K562 (cell line): Measurements from ENCODE around the gene ITPR2. TPM values are rescaled to one million over a fixed set of nuclear protein-coding genes. Genes with fewer than 3 reads are reported as not detected.
A peak's percentile ranks its signal among the peaks of the same experiment; 100 is the strongest.

Source experiments
- ATAC-seq: fragments of 200-7000 bp; cut with Tn5 transposase; 3 replicates; pipeline ENCODE4 v1.9.1; 2020; ENCODE audit warnings: moderate library complexity
- BruUV-seq: library from RNA; stranded (reverse); fragments of 400-500 nt; replicated peaks from 2 replicates; lab custom pipeline; 2021; lab: Mats Ljungman, UMichigan
- CTCF ChIA-PET: fragments of 300-600 bp; formaldehyde crosslinking; extraction: SDS; loops from one replicate; lab custom pipeline; 2021; ENCODE audit warnings: low intra/inter-chr PET ratio; lab: Yijun Ruan, JAX
- POLR2A ChIA-PET: fragments of 300-600, 350-650 bp; sonication (Branson Sonifier 250); formaldehyde crosslinking; extraction: SDS; loops from one replicate; lab custom pipeline; 2021; ENCODE audit warnings: antibody characterized with exemption, inconsistent platforms; lab: Yijun Ruan, JAX
- DNase-seq, 4 experiments: peaks; one replicate each; pipeline versions ENCODE4 v3.0.0 to v3.0.0-alpha.2; 2011 to 2018; ENCODE audit warnings: low spot score in 3 of 4, mixed read lengths in 3 of 4; ENCODE audit errors: extremely low read depth in 1 of 4
- FAIRE-seq: peaks from 2 replicates; lab custom pipeline; 2011; peaks lifted over from hg19 to GRCh38; lab: Jason Lieb, UNC
- H2AFZ ChIP-seq: 2 replicates; pipeline ENCODE4 v1.6.0; 2011; ENCODE audit warnings: low read depth, low read length, control low read depth, inconsistent platforms
- H3K27ac ChIP-seq: fragments of 200-600 bp; 3 replicates; pipeline ENCODE4 v1.8.0; 2011; ENCODE audit warnings: low read depth, mild to moderate bottlenecking, control low read depth, inconsistent platforms, low read length, moderate library complexity, mixed read lengths; ENCODE audit errors: extremely low read depth
- H3K27me3 ChIP-seq, 2 experiments: fragments of 300-600 bp in 1 of 2; 2 replicates in 1 of 2; 3 replicates in 1 of 2; pipeline versions ENCODE4 v1.6.0 to v1.8.0; 2011; ENCODE audit warnings: inconsistent platforms in 2 of 2, low read length in 2 of 2, mild to moderate bottlenecking in 1 of 2, mixed read lengths in 1 of 2, moderate library complexity in 1 of 2; ENCODE audit not compliant: control insufficient read depth in 2 of 2, insufficient read depth in 2 of 2
- H3K36me3 ChIP-seq: fragments of 300-600 bp; 3 replicates; pipeline ENCODE4 v1.8.0; 2011; ENCODE audit warnings: mild to moderate bottlenecking, low read length, inconsistent platforms; ENCODE audit not compliant: control insufficient read depth, insufficient read depth
- H3K4me1 ChIP-seq, 2 experiments: fragments of 200-600 bp in 1 of 2; replicated peaks in 1 of 2; 2 replicates in 1 of 2; 3 replicates in 1 of 2; pipeline versions ENCODE4 v1.5.1 to v1.8.0; 2011; ENCODE audit warnings: inconsistent platforms in 2 of 2, low read length in 2 of 2, mild to moderate bottlenecking in 1 of 2, mixed read lengths in 1 of 2, moderate library complexity in 1 of 2; ENCODE audit not compliant: control insufficient read depth in 2 of 2, insufficient read depth in 2 of 2
- H3K4me2 ChIP-seq: 2 replicates; pipeline ENCODE4 v1.6.1; 2011; ENCODE audit warnings: low read length, control low read depth, inconsistent platforms, mixed read lengths; ENCODE audit not compliant: insufficient read depth
- H3K4me3 ChIP-seq: fragments of 200-600 bp; sonication (generic), shearing (Covaris generic); 2 replicates; pipeline ENCODE4 v1.5.1; 2016; ENCODE audit warnings: control low read depth, inconsistent platforms
- H3K79me2 ChIP-seq: fragments of 200-600 bp; 3 replicates; pipeline ENCODE4 v1.8.0; 2011; ENCODE audit warnings: low read length, inconsistent platforms; ENCODE audit not compliant: control insufficient read depth, insufficient read depth
- H3K9ac ChIP-seq, 2 experiments: 2 replicates each; pipeline versions ENCODE4 v1.6.0 to v1.6.1; 2011; ENCODE audit warnings: low read depth in 2 of 2, low read length in 2 of 2, control low read depth in 1 of 2, inconsistent platforms in 1 of 2, mild to moderate bottlenecking in 1 of 2, mixed read lengths in 1 of 2; ENCODE audit not compliant: insufficient read depth in 1 of 2
- H3K9me1 ChIP-seq: one replicate; pipeline ENCODE4 v1.6.0; 2011; ENCODE audit warnings: inconsistent platforms, mild to moderate bottlenecking, low read length, moderate library complexity; ENCODE audit not compliant: control insufficient read depth, insufficient read depth
- H3K9me3 ChIP-seq: replicated peaks from 2 replicates; pipeline ENCODE4 v1.5.1; 2011; ENCODE audit warnings: low read depth, low read length, inconsistent platforms; ENCODE audit not compliant: control insufficient read depth, insufficient read depth
- H4K20me1 ChIP-seq: replicated peaks from 2 replicates; pipeline ENCODE4 v1.6.1; 2011; ENCODE audit warnings: low read length, inconsistent platforms, mixed read lengths; ENCODE audit not compliant: control insufficient read depth, insufficient read depth
- CBX2 ChIP-seq: fragments of 200-600 bp; sonication (generic); IDR thresholded peaks from one replicate; pipeline ENCODE4 v1.6.1; 2012; ENCODE audit warnings: mild to moderate bottlenecking, low read length, inconsistent platforms; ENCODE audit not compliant: insufficient read depth, poor library complexity, severe bottlenecking
- CEBPB ChIP-seq: fragments of 450-650 bp; IDR thresholded peaks from 2 replicates; pipeline ENCODE4 v1.6.1; 2016; ENCODE audit warnings: missing genetic modification characterization, missing compliant biosample characterization
- CEBPG ChIP-seq, 3 experiments: fragments of 200-800 bp in 1 of 3; sonication (Bioruptor generic) in 1 of 3; sonication (generic) in 1 of 3; formaldehyde crosslinking in 1 of 3; IDR thresholded peaks in 2 of 3; conservative IDR thresholded peaks in 1 of 3; 2 replicates each; pipeline versions ENCODE4 v1.6.1 to v1.8.0; 2016 to 2022; ENCODE audit warnings: missing compliant biosample characterization in 2 of 3, missing genetic modification characterization in 2 of 3, mild to moderate bottlenecking in 1 of 3, missing genetic modification reagents in 1 of 3
- HNRNPUL1 ChIP-seq: fragments of 200-400 bp; formaldehyde crosslinking; IDR thresholded peaks from 2 replicates; pipeline ENCODE4 v1.6.1; 2017; ENCODE audit warnings: low read length
- YY1 ChIP-seq, 3 experiments: IDR thresholded peaks; 2 replicates each; pipeline ENCODE4 v1.6.1; 2011; ENCODE audit warnings: low read length in 2 of 3, mild to moderate bottlenecking in 2 of 3, moderate library complexity in 2 of 3, borderline replicate concordance in 1 of 3, control low read depth in 1 of 3, low read depth in 1 of 3; ENCODE audit not compliant: insufficient read depth in 3 of 3, insufficient replicate concordance in 2 of 3, control insufficient read depth in 1 of 3, insufficient read length in 1 of 3; ENCODE audit errors: extremely low read depth in 1 of 3
- WGBS: fragments of 100-300 bp; shearing (Covaris generic); methylation state at CpG from one replicate; pipeline ENCODE4 v1.1.6; 2016; ENCODE audit warnings: low coverage, mixed read lengths; ENCODE audit not compliant: insufficient coverage; ENCODE audit errors: missing lambda C conversion rate; 5-methylcytosine and 5-hydroxymethylcytosine counted together
- in situ Hi-C: fragments of 300-500 bp; cut with MboI; formaldehyde crosslinking; loops from 4 replicates; pipeline ENCODE4 v1.15.0; 2018; ENCODE audit warnings: inconsistent platforms, mixed read lengths
- intact Hi-C: fragments of 100-400 bp; cut with micrococcal nuclease; formaldehyde crosslinking; loops from 2 replicates; pipeline ENCODE4 v1.14.2; 2022
- polyA plus RNA-seq, 8 experiments: library from polyadenylated mRNA; depleted of rRNA in 4 of 8; stranded (reverse) in 5 of 8; unstranded in 3 of 8; fragments of >200 nt; fragmentation: Nextera tagmentation in 2 of 8; fragmentation: Illumina TruSeq in 1 of 8; extraction: Ambion mirVana in 2 of 8; extraction: Trizol in 1 of 8; gene quantifications; 2 replicates each; pipeline versions ENCODE4 v1.2.1 to v1.2.3, GENCODE V29; 2011 to 2014; ENCODE audit warnings: inconsistent platforms in 1 of 8, missing spikeins in 1 of 8
- total RNA-seq, 7 experiments: library from RNA; depleted of rRNA in 6 of 7; stranded (reverse); fragments of >200 nt in 6 of 7; fragmentation: Illumina TruSeq in 2 of 7; extraction: Trizol in 2 of 7; gene quantifications; 2 replicates each; pipeline versions ENCODE4 v1.2.1 to v1.2.3, GENCODE V29; 2011 to 2021; ENCODE audit warnings: low replicate concordance in 1 of 7
- TF ChIP-seq, protein P1 (sequence below): fragments of 450-650 bp; IDR thresholded peaks from 2 replicates; pipeline ENCODE4 v1.6.1; 2018; ENCODE audit warnings: mild to moderate bottlenecking, low read depth; ENCODE audit not compliant: partially characterized antibody

The ITPR2 gene
- total and polyA plus RNA-seq, 9 of the 15 experiments (the other 6 are each of a cell fraction or from before 2014, with no cell fraction given), result 0.21 to 3.3 (median 0.95) TPM

- CTCF ChIA-PET, result no interaction called here
- DNase-seq (no peak), ATAC-seq (no peak), FAIRE-seq (no peak)
- H3K4me3 ChIP-seq, result no peak overlapping the region
- no TSS peak for BruUV-seq
- no peak overlapping the region for H3K27ac ChIP-seq
- intact Hi-C loops (loop anchor here (5.0 kb wide), 1 partner anchor 515 kb away; no protein-coding TSS in a partner anchor), in situ Hi-C loops (no loop called here)
- no peaks in the 10 kb centered on the region for H4K20me1 ChIP-seq
- no peaks in the 10 kb centered on the region for H3K36me3 ChIP-seq
- no peak overlapping the region for H2AFZ ChIP-seq
- TF ChIP-seq CBX2 (no peak), HNRNPUL1 (no peak), YY1 (IDR thresholded peaks at IDR 0.05; ENCODE audit: borderline replicate concordance in 1 of 3, control insufficient read depth in 1 of 3, extremely low read depth in 1 of 3, insufficient read depth in 3 of 3, insufficient read length in 1 of 3, insufficient replicate concordance in 2 of 3, low read depth in 1 of 3, low read length in 2 of 3) (no peak), CEBPB (peak; percentile 49; the same call in 1 of the 2 replicates), CEBPG (CRISPR knock-in tag; IDR thresholded peaks at IDR 0.05) (no peak), CEBPG (tag; conservative IDR thresholded peaks at IDR 0.05 in 1 of 2, IDR thresholded peaks at IDR 0.05 in 1 of 2) (peak in 1 of 2 experiments; percentile 45; a peak in 1 of 4 replicates)
- TF ChIP-seq, protein P1, sequence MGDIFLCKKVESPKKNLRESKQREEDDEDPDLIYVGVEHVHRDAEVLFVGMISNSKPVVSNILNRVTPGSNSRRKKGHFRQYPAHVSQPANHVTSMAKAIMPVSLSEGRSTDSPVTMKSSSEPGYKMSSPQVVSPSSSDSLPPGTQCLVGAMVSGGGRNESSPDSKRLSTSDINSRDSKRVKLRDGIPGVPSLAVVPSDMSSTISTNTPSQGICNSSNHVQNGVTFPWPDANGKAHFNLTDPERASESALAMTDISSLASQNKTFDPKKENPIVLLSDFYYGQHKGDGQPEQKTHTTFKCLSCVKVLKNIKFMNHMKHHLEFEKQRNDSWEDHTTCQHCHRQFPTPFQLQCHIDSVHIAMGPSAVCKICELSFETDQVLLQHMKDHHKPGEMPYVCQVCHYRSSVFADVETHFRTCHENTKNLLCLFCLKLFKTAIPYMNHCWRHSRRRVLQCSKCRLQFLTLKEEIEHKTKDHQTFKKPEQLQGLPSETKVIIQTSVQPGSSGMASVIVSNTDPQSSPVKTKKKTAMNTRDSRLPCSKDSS, result no peak
- H3K79me2 ChIP-seq, result no peaks in the 10 kb centered on the region
- H3K4me1 ChIP-seq, result no peaks in the 10 kb centered on the region; a peak in 2 of 5 replicates
- no peaks in the 10 kb centered on the region for H3K9me1 ChIP-seq
- WGBS, result 8% methylated on average over 2 of the region's 2 CpGs
- no peaks in the 10 kb centered on the region for H3K9me3 ChIP-seq
- H3K9ac ChIP-seq, result no peak overlapping the region
- POLR2A ChIA-PET, result no interaction called here
- no peak overlapping the region for H3K4me2 ChIP-seq
- no peaks in the 10 kb centered on the region for H3K27me3 ChIP-seq
Observed at GRCh38 chr12:26612203-26612602, 220.8 kb downstream of the ITPR2 start.
